Lung (tissue), 12 donors: ENCODE measurements around the gene SOX6. TPM values are rescaled to one million over a fixed set of nuclear protein-coding genes. Genes with fewer than 3 reads are reported as not detected.
A peak's percentile ranks its signal among the peaks of the same experiment; 100 is the strongest.

ENCODE experiments used
- ATAC-seq: fragments of 200-7000 bp; cut with Tn5 transposase; one replicate; pipeline ENCODE4 v1.9.1; 2020; ENCODE audit warnings: moderate number of reproducible peaks; ENCODE audit not compliant: insufficient read depth, low FRiP score
- DNase-seq, 3 donors: peaks; one replicate each; pipeline ENCODE4 v3.0.0-alpha.2; 2013 to 2017
- H3K27ac ChIP-seq, 2 donors: one replicate each; pipeline ENCODE4 v1.5.1; 2013; ENCODE audit warnings: mild to moderate bottlenecking in 2 of 2, moderate library complexity in 2 of 2, control low read depth in 1 of 2, inconsistent platforms in 1 of 2, low read depth in 1 of 2, low read length in 1 of 2
- H3K27me3 ChIP-seq, 3 donors: one replicate each; pipeline ENCODE4 v1.5.1; 2013; ENCODE audit warnings: low read length in 2 of 3; ENCODE audit not compliant: control insufficient read depth in 3 of 3, insufficient read depth in 3 of 3
- H3K36me3 ChIP-seq, 4 donors: one replicate each; pipeline ENCODE4 v1.5.1; 2013; ENCODE audit warnings: low read length in 4 of 4, mild to moderate bottlenecking in 1 of 4, moderate library complexity in 1 of 4; ENCODE audit not compliant: control insufficient read depth in 4 of 4, insufficient read depth in 4 of 4
- H3K4me1 ChIP-seq, 5 donors: one replicate each; pipeline ENCODE4 v1.5.1; 2013; ENCODE audit warnings: low read length in 5 of 5, mild to moderate bottlenecking in 2 of 5, moderate library complexity in 1 of 5; ENCODE audit not compliant: control insufficient read depth in 5 of 5, insufficient read depth in 5 of 5
- H3K4me3 ChIP-seq: one replicate; pipeline ENCODE4 v1.5.1; 2013; ENCODE audit warnings: mild to moderate bottlenecking, control low read depth, moderate library complexity
- H3K9ac ChIP-seq, 2 donors: one replicate each; pipeline ENCODE4 v1.5.1; 2013; ENCODE audit warnings: low read length in 2 of 2, control low read depth in 1 of 2; ENCODE audit not compliant: insufficient read depth in 1 of 2
- H3K9me3 ChIP-seq, 4 donors: one replicate each; pipeline ENCODE4 v1.5.1; 2013; ENCODE audit warnings: low read length in 3 of 4, mild to moderate bottlenecking in 1 of 4, moderate library complexity in 1 of 4; ENCODE audit not compliant: control insufficient read depth in 4 of 4, insufficient read depth in 3 of 4
- CTCF ChIP-seq: IDR thresholded peaks from 2 replicates; pipeline ENCODE4 v1.5.1; 2012; ENCODE audit warnings: mild to moderate bottlenecking; ENCODE audit errors: control extremely low read depth, extremely low read depth
- WGBS, 2 donors: extraction: QIAGEN DNeasy Blood & Tissue Kit; methylation state at CpG; one replicate each; pipeline ENCODE4 v1.1.7; 2013; 5-methylcytosine and 5-hydroxymethylcytosine counted together
- polyA plus RNA-seq, 2 donors: library from polyadenylated mRNA; stranded (reverse); fragments of 200-250 nt; gene quantifications; one replicate each; pipeline ENCODE4 v1.2.1, GENCODE V29; 2013
- total RNA-seq, 2 donors: library from RNA; depleted of rRNA in 1 of 2; stranded (reverse); fragments of >200 nt in 1 of 2; gene quantifications; one replicate each; pipeline ENCODE4 v1.2.1, GENCODE V29; 2014 to 2021
- donor health status: control.
- donor health status: control.
- donor health status: Bipolar disorder and iron deficiency.
- donor health status: healthy.
- donor health status: DM: yes; HTN: yes; CAD: no.

Gene SOX6
- total and polyA plus RNA-seq, 4 donors: 0.58 to 31.7 (median 7.4) TPM

DNA sequence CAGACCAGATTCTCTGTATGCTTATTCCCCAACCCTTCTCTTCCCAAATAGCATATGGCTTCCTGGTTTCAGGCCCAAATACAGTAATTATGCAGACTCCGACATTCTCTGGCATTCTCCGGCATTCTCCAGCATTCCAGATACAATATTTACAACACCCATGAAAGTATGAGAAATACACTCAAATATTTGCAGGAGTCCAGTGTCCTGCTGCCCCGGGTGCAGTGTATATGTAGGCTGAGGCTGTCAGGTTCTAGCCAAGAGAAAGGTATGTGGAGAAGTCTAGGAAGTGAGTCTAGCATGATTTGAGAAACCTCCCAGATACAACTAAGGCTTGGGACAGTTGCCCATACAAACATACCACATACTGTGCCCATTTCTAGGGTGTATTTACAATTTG is 160.7 kb downstream of the SOX6 start:
- H3K4me1 ChIP-seq: peaks cover 0 to 18% (median 10%) of the 10 kb centered on the region in 5 donors
- no peak overlapping the region for H3K4me3 ChIP-seq
- peak overlapping the region in 1 of 2 donors; percentile 6 for H3K27ac ChIP-seq
- ATAC-seq (no peak), DNase-seq (peak; percentile 37 to 73 (median 69))
- no peaks in the 10 kb centered on the region for H3K36me3 ChIP-seq
- no peaks in the 10 kb centered on the region for H3K9me3 ChIP-seq
- H3K27me3 ChIP-seq: no peaks in the 10 kb centered on the region
- no peak for TF ChIP-seq CTCF
- 54 to 77% methylated on average over 3 of the region's 3 CpGs for WGBS, 2 donors
- no peak overlapping the region for H3K9ac ChIP-seq

GRCh38 chr11:16194566-16194965 is 161.8 kb downstream of the SOX6 start:
- H3K36me3 ChIP-seq: no peaks in the 10 kb centered on the region
- H3K9ac ChIP-seq: no peak overlapping the region
- WGBS, 2 donors: 53 to 70% methylated on average over 2 of the region's 2 CpGs
- H3K27me3 ChIP-seq: no peaks in the 10 kb centered on the region
- H3K9me3 ChIP-seq: no peaks in the 10 kb centered on the region
- DNase-seq (peak in 1 of 3 donors; percentile 54), ATAC-seq (no peak)
- H3K4me3 ChIP-seq: no peak overlapping the region
- no peak for TF ChIP-seq CTCF
- H3K27ac ChIP-seq: no peak overlapping the region
- peaks cover 0 to 17% (median 10%) of the 10 kb centered on the region in 5 donors for H3K4me1 ChIP-seq

- Histone ChIP-seq H3K4me1 (peaks cover 0 to 17% (median 10%) of the 10 kb centered on the region in 5 donors), H3K36me3 (no peaks in the 10 kb centered on the region), H3K27ac (no peak overlapping the region), H3K9ac (no peak overlapping the region), H3K27me3 (no peaks in the 10 kb centered on the region), H3K9me3 (no peaks in the 10 kb centered on the region), H3K4me3 (no peak overlapping the region)
- DNase-seq (peak in 1 of 3 donors; percentile 25), ATAC-seq (no peak)
- TF ChIP-seq CTCF: no peak
- WGBS, 2 donors: 59 to 68% methylated on average over 1 of the region's 1 CpG
These were observed 162.4 kb downstream of the SOX6 start for GRCh38 chr11:16193897-16194381.

DNA sequence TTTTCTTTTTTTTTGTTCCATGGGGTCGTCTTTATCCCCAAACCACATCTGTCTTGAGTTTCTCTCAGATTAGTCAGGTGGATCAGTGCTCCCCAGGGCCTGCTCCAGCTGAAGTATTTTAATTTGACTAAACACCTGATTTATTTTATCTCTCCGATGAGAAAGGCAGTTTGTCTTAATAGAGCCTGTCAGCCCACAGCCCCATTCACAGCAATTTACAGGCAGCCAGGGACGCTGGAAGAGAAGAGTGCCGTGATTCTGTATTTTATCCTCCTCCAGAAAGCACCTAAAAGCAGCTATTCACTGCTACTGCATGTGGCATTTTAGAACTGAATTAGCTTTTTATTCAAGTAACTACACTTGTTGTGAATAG is 164.5 kb downstream of the SOX6 start:
- Histone ChIP-seq H3K36me3 (no peaks in the 10 kb centered on the region), H3K9me3 (no peaks in the 10 kb centered on the region), H3K27ac (no peak overlapping the region), H3K27me3 (no peaks in the 10 kb centered on the region), H3K4me1 (peaks cover 0 to 21% (median 10%) of the 10 kb centered on the region in 5 donors), H3K9ac (no peak overlapping the region), H3K4me3 (no peak overlapping the region)
- ATAC-seq: no peak
- TF ChIP-seq CTCF: no peak
- DNase-seq: no peak
- WGBS, 2 donors: 60 to 67% methylated on average over 4 of the region's 4 CpGs
